BJ (cell line): ENCODE measurements around the gene RAB22A. TPM values are rescaled to one million over a fixed set of nuclear protein-coding genes. Genes with fewer than 3 reads are reported as not detected.

Experiments
- CTCF ChIA-PET: fragments of 350-600 bp; formaldehyde crosslinking; extraction: SDS; loops from one replicate; lab custom pipeline; 2021; ENCODE audit warnings: antibody characterized with exemption, inconsistent platforms; lab: Yijun Ruan, JAX
- POLR2A ChIA-PET: fragments of 300-600 bp; sonication (Branson Sonifier 250); formaldehyde crosslinking; extraction: SDS; loops from one replicate; lab custom pipeline; 2021; ENCODE audit warnings: antibody characterized with exemption; lab: Charles Lee
- DNase-seq: peaks from one replicate; pipeline ENCODE4 v3.0.0-alpha.2; 2011; ENCODE audit warnings: low read depth
- H3K27me3 ChIP-seq: 2 replicates; pipeline ENCODE4 v1.6.0; 2011; ENCODE audit warnings: low read length; ENCODE audit not compliant: control insufficient read depth, insufficient read depth
- H3K36me3 ChIP-seq: 2 replicates; pipeline ENCODE4 v1.5.1; 2011; ENCODE audit warnings: low read length; ENCODE audit not compliant: control insufficient read depth, insufficient read depth
- H3K4me3 ChIP-seq: 2 replicates; pipeline ENCODE4 v1.5.1; 2011; ENCODE audit warnings: low read depth, mild to moderate bottlenecking, control low read depth, low read length
- CTCF ChIP-seq: IDR thresholded peaks from 2 replicates; pipeline ENCODE4 v1.5.1; 2011; ENCODE audit warnings: low read depth, mild to moderate bottlenecking, control low read depth, inconsistent platforms, low read length, moderate library complexity; ENCODE audit not compliant: insufficient read depth
- polyA plus RNA-seq: library from polyadenylated mRNA; depleted of rRNA; stranded (reverse); fragments of >200 nt; gene quantifications from 2 replicates; pipeline ENCODE4 v1.2.3, GENCODE V29; 2011

RAB22A gene
- polyA plus RNA-seq, 1 experiment, result 7.8 TPM

- no peak for TF ChIP-seq CTCF
- Histone ChIP-seq H3K27me3 (peaks cover 4% of the 10 kb centered on the region), H3K4me3 (no peak overlapping the region), H3K36me3 (no peaks in the 10 kb centered on the region)
- ChIA-PET POLR2A (no interaction called here), CTCF (interaction anchor here (0.9 to 1.0 kb wide), 2 partner anchors 12 to 42 kb away, joined by 4 to 5 read pairs; no protein-coding TSS in a partner anchor)
- no peak for DNase-seq
Measured at GRCh38 chr20:58375759-58376352, 66.3 kb downstream of the RAB22A start.

- CTCF ChIA-PET, result interaction anchor here (0.9 kb wide), 1 partner anchor 43 kb away, joined by 4 read pairs; no protein-coding TSS in a partner anchor
- DNase-seq, result no peak
- TF ChIP-seq CTCF, result no peak
- POLR2A ChIA-PET, result no interaction called here
- Histone ChIP-seq H3K36me3 (no peaks in the 10 kb centered on the region), H3K4me3 (no peak overlapping the region), H3K27me3 (peaks cover 4% of the 10 kb centered on the region)
Measured at GRCh38 chr20:58377017-58377416, 67.5 kb downstream of the RAB22A start.

DNA sequence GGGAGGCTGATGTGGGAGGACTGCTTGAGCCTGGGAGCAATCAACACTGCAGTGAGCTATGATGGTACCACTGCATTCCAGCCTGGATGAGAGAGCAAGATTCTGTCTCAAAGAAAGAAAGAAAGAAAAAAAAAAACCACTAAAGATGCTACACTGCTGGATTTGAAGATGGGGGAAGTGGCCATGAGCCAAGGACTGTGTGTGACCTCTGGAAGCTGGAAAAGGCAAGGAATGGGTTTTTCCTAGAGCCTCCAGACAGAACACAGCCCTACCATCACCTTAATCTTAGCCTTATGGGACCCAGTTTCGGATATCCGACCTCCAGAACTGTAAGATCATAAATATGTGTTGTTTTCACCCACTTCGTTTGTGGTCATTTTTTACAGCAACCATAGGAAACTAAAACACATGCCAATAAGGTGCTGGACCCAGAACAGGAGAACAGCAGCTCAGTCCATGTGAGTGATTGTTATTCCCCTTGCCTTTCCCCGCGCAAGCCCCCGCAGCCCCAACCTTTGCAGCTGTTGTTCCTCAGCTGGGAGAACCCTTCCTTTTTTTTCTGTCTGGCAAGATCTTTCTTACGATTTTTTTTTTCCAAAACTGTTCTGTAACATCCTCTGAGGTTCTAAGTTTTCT, 68.4 kb downstream of the RAB22A start:
- no peak for TF ChIP-seq CTCF
- CTCF ChIA-PET, result no interaction called here
- Histone ChIP-seq H3K4me3 (no peak overlapping the region), H3K36me3 (no peaks in the 10 kb centered on the region), H3K27me3 (peaks cover 6% of the 10 kb centered on the region)
- POLR2A ChIA-PET, result no interaction called here
- no peak for DNase-seq

DNA sequence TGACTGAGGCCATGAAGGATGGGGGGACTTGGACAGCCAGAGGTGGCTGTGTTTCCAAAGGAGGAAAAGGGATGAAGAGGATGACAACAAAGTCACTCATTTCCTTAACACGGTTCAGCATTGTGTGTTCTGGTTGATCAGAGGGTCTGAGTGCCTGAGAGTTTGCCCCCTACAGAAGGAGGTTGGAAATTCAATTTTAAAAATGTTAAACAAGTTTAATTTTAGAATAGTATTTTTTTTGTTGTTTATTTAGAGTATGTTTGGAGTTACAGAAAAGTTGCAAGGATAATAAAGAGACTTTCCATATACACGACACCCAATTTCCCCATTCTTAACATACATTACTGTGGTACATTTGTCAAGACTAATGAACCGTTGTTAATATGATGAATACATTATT, 69.2 kb downstream of the RAB22A start:
- peak; percentile 7; the same call in 1 of the 2 replicates for TF ChIP-seq CTCF
- POLR2A ChIA-PET, result no interaction called here
- no peak overlapping the region for H3K4me3 ChIP-seq

DNA sequence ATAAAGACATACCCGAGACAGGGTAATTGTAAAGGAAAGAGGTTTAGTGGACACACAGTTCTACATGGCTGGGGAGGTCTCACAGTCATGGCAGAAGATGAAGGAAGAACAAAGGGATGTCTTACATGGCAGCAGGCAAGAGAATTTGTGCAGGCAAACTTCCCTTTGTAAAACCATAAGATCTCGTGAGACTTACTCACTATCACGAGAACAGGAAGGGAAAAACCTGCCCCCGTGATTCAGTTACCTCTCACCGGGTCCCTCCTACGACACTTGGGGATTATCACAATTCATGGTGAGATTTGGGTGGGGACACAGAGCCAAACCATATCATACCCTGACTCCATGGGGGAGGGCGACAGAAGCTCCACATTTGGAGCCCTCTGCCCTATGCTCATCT, 72.1 kb downstream of the RAB22A start:
- no peak for DNase-seq
- Histone ChIP-seq H3K4me3 (no peak overlapping the region), H3K27me3 (peaks cover 6% of the 10 kb centered on the region), H3K36me3 (no peaks in the 10 kb centered on the region)
- no peak for TF ChIP-seq CTCF
- CTCF ChIA-PET, result interaction anchor here (1.3 kb wide), 1 partner anchor 21 kb away, joined by 3 read pairs; no protein-coding TSS in a partner anchor
- POLR2A ChIA-PET, result no interaction called here

More for the DNA sequence above, 69.2 kb downstream of the RAB22A start:
- Histone ChIP-seq H3K36me3 (no peaks in the 10 kb centered on the region), H3K27me3 (peaks cover 6% of the 10 kb centered on the region)
- CTCF ChIA-PET, result no interaction called here
- DNase-seq, result no peak
